ENCODE data around the gene KDM4B. TPM values are rescaled to one million over a fixed set of nuclear protein-coding genes. Genes with fewer than 3 reads are reported as not detected.

The KDM4B gene
- total and polyA plus RNA-seq, 2 donors (not counting 1 experiment from before 2014, with no cell fraction given), result 75.5 to 205 TPM

GRCh38 chr19:5083547-5083965, 114.6 kb downstream of the KDM4B start:
- H3K27me3 ChIP-seq (replicated peaks in 1 of 4; ENCODE audit: control extremely low read depth in 1 of 4, control insufficient read depth in 3 of 4, insufficient read depth in 4 of 4, low read length in 3 of 4), result no peaks in the 10 kb centered on the region
- no peaks in the 10 kb centered on the region for H3K4me1 Mint-ChIP-seq
- no peaks in the 10 kb centered on the region for H3K27me3 Mint-ChIP-seq
- TF ChIP-seq EZH2 (IDR thresholded peaks at IDR 0.05; ENCODE audit: borderline replicate concordance, insufficient read depth, low read depth, low read length, poor library complexity, severe bottlenecking), result no peak
- TF ChIP-seq CTCF (IDR thresholded peaks at IDR 0.05), result no peak
- no peaks in the 10 kb centered on the region for H3K9me3 Mint-ChIP-seq (ENCODE audit: insufficient read depth)
- DNase-seq (no peak), ATAC-seq (ENCODE audit: low read depth) (no peak)
- ChIA-PET POLR2A (no interaction called here), CTCF (no interaction called here)
- H3K27ac Mint-ChIP-seq, result no peak overlapping the region
- intact Hi-C loops (cut with micrococcal nuclease), result no loop called here
- no peak overlapping the region for H3K4me3 ChIP-seq (ENCODE audit: control extremely low read depth in 1 of 5, extremely low read depth in 1 of 5, insufficient read depth in 1 of 5, low read depth in 2 of 5, low read length in 4 of 5)
- H3K36me3 ChIP-seq (replicated peaks in 1 of 2; ENCODE audit: control extremely low read depth in 1 of 2, control insufficient read depth in 1 of 2, extremely low read depth in 1 of 2, insufficient read depth in 2 of 2, low read length in 1 of 2), result peaks cover 3 to 45% of the 10 kb centered on the region in 2 experiments
- no peak overlapping the region for H3K9ac ChIP-seq (ENCODE audit: low read length)
- no peak overlapping the region for H3K4me2 ChIP-seq (replicated peaks; ENCODE audit: low read depth, low read length, poor library complexity, severe bottlenecking)
- no peak overlapping the region for H3K4me3 Mint-ChIP-seq
- H3K9me3 ChIP-seq (ENCODE audit: control extremely low read depth in 1 of 3, control insufficient read depth in 2 of 3, insufficient read depth in 1 of 3, low read length in 2 of 3), result peaks cover 0 to 6% (median 0%) of the 10 kb centered on the region in 3 donors
- 96% methylated on average over 12 of the region's 13 CpGs for WGBS (ENCODE audit: insufficient coverage)
- no peak overlapping the region for H2AFZ ChIP-seq (ENCODE audit: insufficient read depth, low read depth, low read length, poor library complexity, severe bottlenecking)
- peaks cover 7% of the 10 kb centered on the region for H3K79me2 ChIP-seq (ENCODE audit: control insufficient read depth, insufficient read depth, low read length)
- H4K20me1 ChIP-seq (ENCODE audit: control insufficient read depth, insufficient read depth, low read length, poor library complexity, severe bottlenecking), result no peaks in the 10 kb centered on the region
- H3K4me1 ChIP-seq (ENCODE audit: control insufficient read depth in 2 of 2, insufficient read depth in 2 of 2, low read length in 2 of 2), result no peaks in the 10 kb centered on the region
- no peak overlapping the region for H3K27ac ChIP-seq (ENCODE audit: low read length in 2 of 2)

- WGBS (ENCODE audit: insufficient coverage), result 96% methylated on average over 20 of the region's 20 CpGs
- Mint-ChIP-seq H3K9me3 (ENCODE audit: insufficient read depth) (no peaks in the 10 kb centered on the region), H3K27ac (no peak overlapping the region), H3K4me1 (no peaks in the 10 kb centered on the region), H3K4me3 (no peak overlapping the region), H3K27me3 (no peaks in the 10 kb centered on the region)
- no peak for DNase-seq
- no peak overlapping the region for H3K4me3 ChIP-seq (ENCODE audit: control extremely low read depth in 1 of 5, extremely low read depth in 1 of 5, insufficient read depth in 1 of 5, low read depth in 2 of 5, low read length in 4 of 5)
- no peak overlapping the region for H2AFZ ChIP-seq (ENCODE audit: insufficient read depth, low read depth, low read length, poor library complexity, severe bottlenecking)
- no peak overlapping the region for H3K27ac ChIP-seq (ENCODE audit: low read length in 2 of 2)
- peaks cover 0 to 6% (median 0%) of the 10 kb centered on the region in 3 donors for H3K9me3 ChIP-seq (ENCODE audit: control extremely low read depth in 1 of 3, control insufficient read depth in 2 of 3, insufficient read depth in 1 of 3, low read length in 2 of 3)
- intact Hi-C loops (cut with micrococcal nuclease), result no loop called here
- H3K79me2 ChIP-seq (ENCODE audit: control insufficient read depth, insufficient read depth, low read length), result peaks cover 3% of the 10 kb centered on the region
- H3K4me1 ChIP-seq (ENCODE audit: control insufficient read depth in 2 of 2, insufficient read depth in 2 of 2, low read length in 2 of 2), result no peaks in the 10 kb centered on the region
- no peaks in the 10 kb centered on the region for H3K27me3 ChIP-seq (replicated peaks in 1 of 4; ENCODE audit: control extremely low read depth in 1 of 4, control insufficient read depth in 3 of 4, insufficient read depth in 4 of 4, low read length in 3 of 4)
- no peak overlapping the region for H3K4me2 ChIP-seq (replicated peaks; ENCODE audit: low read depth, low read length, poor library complexity, severe bottlenecking)
- ATAC-seq (ENCODE audit: low read depth), result no peak
- H3K9ac ChIP-seq (ENCODE audit: low read length), result no peak overlapping the region
- H4K20me1 ChIP-seq (ENCODE audit: control insufficient read depth, insufficient read depth, low read length, poor library complexity, severe bottlenecking), result no peaks in the 10 kb centered on the region
- peaks cover 3 to 41% of the 10 kb centered on the region in 2 experiments for H3K36me3 ChIP-seq (replicated peaks in 1 of 2; ENCODE audit: control extremely low read depth in 1 of 2, control insufficient read depth in 1 of 2, extremely low read depth in 1 of 2, insufficient read depth in 2 of 2, low read length in 1 of 2)
- POLR2A ChIA-PET, result no interaction called here
- TF ChIP-seq CTCF (IDR thresholded peaks at IDR 0.05), result no peak
- TF ChIP-seq EZH2 (IDR thresholded peaks at IDR 0.05; ENCODE audit: borderline replicate concordance, insufficient read depth, low read depth, low read length, poor library complexity, severe bottlenecking), result no peak
- CTCF ChIA-PET, result interaction anchor here (0.8 to 1.1 kb wide), 2 partner anchors 39 to 42 kb away, joined by 3 read pairs; no protein-coding TSS in a partner anchor
Observed at GRCh38 chr19:5085566-5085965, 116.7 kb downstream of the KDM4B start.

Measured in B cell (primary cell).